OCI-LY7 (cell line): ENCODE results near the gene GEN1.

Experiments
- EZH2phosphoT487 ChIP-seq: fragments of 200-600 bp; sonication (generic); IDR thresholded peaks from 2 replicates; pipeline ENCODE4 v1.6.1; 2018; ENCODE audit warnings: low read depth, borderline replicate concordance, mild to moderate bottlenecking, mixed run types, antibody characterized with exemption, low read length, moderate library complexity, mixed read lengths
- TF ChIP-seq, protein P1 (sequence below): fragments of 200-600 bp; sonication (generic); conservative IDR thresholded peaks from 2 replicates; pipeline ENCODE4 v1.5.1; 2014; ENCODE audit warnings: mild to moderate bottlenecking, antibody characterized with exemption, low read length, moderate library complexity, mixed read lengths

DNA sequence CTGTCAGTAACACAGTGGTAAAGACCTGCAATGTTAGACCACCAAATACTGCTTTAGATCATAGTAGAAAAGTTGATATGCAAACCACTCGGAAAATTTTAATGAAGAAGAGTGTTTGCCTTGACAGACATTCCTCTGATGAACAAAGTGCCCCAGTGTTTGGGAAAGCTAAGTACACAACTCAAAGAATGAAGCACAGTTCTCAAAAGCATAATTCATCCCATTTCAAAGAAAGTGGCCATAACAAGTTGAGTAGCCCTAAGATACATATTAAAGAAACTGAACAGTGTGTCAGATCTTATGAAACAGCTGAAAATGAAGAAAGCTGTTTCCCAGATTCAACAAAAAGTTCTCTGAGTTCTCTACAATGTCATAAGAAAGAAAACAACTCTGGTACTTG is 27.5 kb downstream of the GEN1 start:
- TF ChIP-seq, protein P1, sequence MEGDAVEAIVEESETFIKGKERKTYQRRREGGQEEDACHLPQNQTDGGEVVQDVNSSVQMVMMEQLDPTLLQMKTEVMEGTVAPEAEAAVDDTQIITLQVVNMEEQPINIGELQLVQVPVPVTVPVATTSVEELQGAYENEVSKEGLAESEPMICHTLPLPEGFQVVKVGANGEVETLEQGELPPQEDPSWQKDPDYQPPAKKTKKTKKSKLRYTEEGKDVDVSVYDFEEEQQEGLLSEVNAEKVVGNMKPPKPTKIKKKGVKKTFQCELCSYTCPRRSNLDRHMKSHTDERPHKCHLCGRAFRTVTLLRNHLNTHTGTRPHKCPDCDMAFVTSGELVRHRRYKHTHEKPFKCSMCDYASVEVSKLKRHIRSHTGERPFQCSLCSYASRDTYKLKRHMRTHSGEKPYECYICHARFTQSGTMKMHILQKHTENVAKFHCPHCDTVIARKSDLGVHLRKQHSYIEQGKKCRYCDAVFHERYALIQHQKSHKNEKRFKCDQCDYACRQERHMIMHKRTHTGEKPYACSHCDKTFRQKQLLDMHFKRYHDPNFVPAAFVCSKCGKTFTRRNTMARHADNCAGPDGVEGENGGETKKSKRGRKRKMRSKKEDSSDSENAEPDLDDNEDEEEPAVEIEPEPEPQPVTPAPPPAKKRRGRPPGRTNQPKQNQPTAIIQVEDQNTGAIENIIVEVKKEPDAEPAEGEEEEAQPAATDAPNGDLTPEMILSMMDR: no peak
- no peak for TF ChIP-seq EZH2phosphoT487
